Hepatocyte (in vitro differentiated cells): ENCODE measurements around the gene KCNH3. TPM values are rescaled to one million over a fixed set of nuclear protein-coding genes. Genes with fewer than 3 reads are reported as not detected.

Source experiments
- DNase-seq: peaks from one replicate; pipeline ENCODE4 v3.0.0-alpha.2; 2016; ENCODE audit warnings: low spot score
- H2AFZ ChIP-seq: fragments of 200-600 bp; sonication (generic); 2 replicates; pipeline ENCODE4 v1.6.0; 2016; ENCODE audit warnings: antibody characterized with exemption, mild to moderate bottlenecking
- H3K27ac ChIP-seq: fragments of 200-600 bp; sonication (generic); 2 replicates; pipeline ENCODE4 v1.5.1; 2016; ENCODE audit warnings: mild to moderate bottlenecking
- H3K27me3 ChIP-seq: fragments of 200-600 bp; sonication (generic); 2 replicates; pipeline ENCODE4 v1.6.1; 2016
- H3K36me3 ChIP-seq: fragments of 200-600 bp; sonication (generic); replicated peaks from 2 replicates; pipeline ENCODE4 v1.5.1; 2016; ENCODE audit warnings: low read depth; ENCODE audit not compliant: insufficient read depth
- H3K4me1 ChIP-seq: fragments of 200-600 bp; sonication (generic); 2 replicates; pipeline ENCODE4 v1.5.1; 2016; ENCODE audit warnings: mild to moderate bottlenecking, moderate library complexity; ENCODE audit not compliant: insufficient read depth
- H3K4me2 ChIP-seq: fragments of 200-600 bp; sonication (generic); 2 replicates; pipeline ENCODE4 v1.6.0; 2016
- H3K4me3 ChIP-seq: fragments of 200-600 bp; sonication (generic); 2 replicates; pipeline ENCODE4 v1.5.1; 2016; ENCODE audit warnings: mild to moderate bottlenecking
- H3K79me2 ChIP-seq: fragments of 200-600 bp; sonication (generic); 2 replicates; pipeline ENCODE4 v1.6.0; 2017; ENCODE audit warnings: mild to moderate bottlenecking
- H3K9me2 ChIP-seq: fragments of 200-600 bp; sonication (generic); replicated peaks from 2 replicates; pipeline ENCODE4 v1.6.0; 2017; ENCODE audit warnings: mild to moderate bottlenecking; ENCODE audit not compliant: insufficient read depth
- H3K9me3 ChIP-seq: fragments of 200-600 bp; sonication (generic); 2 replicates; pipeline ENCODE4 v1.5.1; 2016; ENCODE audit warnings: low read depth, mild to moderate bottlenecking
- H4K20me1 ChIP-seq: fragments of 200-600 bp; sonication (generic); 2 replicates; pipeline ENCODE4 v1.6.0; 2016; ENCODE audit warnings: mild to moderate bottlenecking; ENCODE audit not compliant: insufficient read depth, poor library complexity, severe bottlenecking
- EZH2 ChIP-seq: fragments of 200-600 bp; sonication (generic); IDR thresholded peaks from 2 replicates; pipeline ENCODE4 v1.6.1; 2016; ENCODE audit warnings: antibody characterized with exemption, mild to moderate bottlenecking, borderline replicate concordance
- EZH2phosphoT487 ChIP-seq: fragments of 200-600 bp; sonication (generic); IDR thresholded peaks from one replicate; pipeline ENCODE4 v1.6.1; 2018; ENCODE audit warnings: antibody characterized with exemption, mild to moderate bottlenecking, low read depth, moderate library complexity; ENCODE audit not compliant: unreplicated experiment, severe bottlenecking
- WGBS: methylation state at CpG from one replicate; pipeline ENCODE4 v1.1.6; 2016; ENCODE audit warnings: low lambda C conversion rate; ENCODE audit errors: missing lambda C conversion rate; 5-methylcytosine and 5-hydroxymethylcytosine counted together
- polyA plus RNA-seq: library from polyadenylated mRNA; unstranded; fragments of >200 nt; fragmentation: Nextera tagmentation; extraction: Ambion mirVana; gene quantifications from 2 replicates; pipeline ENCODE4 v1.2.1, GENCODE V29; 2016
- total RNA-seq: library from RNA; depleted of rRNA; stranded (reverse); fragments of >200 nt; gene quantifications from 2 replicates; pipeline ENCODE4 v1.2.3, GENCODE V29; 2014
- TF ChIP-seq, protein P1 (sequence below): fragments of 200-600 bp; sonication (generic); IDR thresholded peaks from 2 replicates; pipeline ENCODE4 v1.5.1; 2016; ENCODE audit warnings: antibody characterized with exemption, mild to moderate bottlenecking; ENCODE audit not compliant: poor library complexity

KCNH3 gene
- total and polyA plus RNA-seq, 2 experiments from 2014 or later, result 0.30 to 1.1 TPM

DNA sequence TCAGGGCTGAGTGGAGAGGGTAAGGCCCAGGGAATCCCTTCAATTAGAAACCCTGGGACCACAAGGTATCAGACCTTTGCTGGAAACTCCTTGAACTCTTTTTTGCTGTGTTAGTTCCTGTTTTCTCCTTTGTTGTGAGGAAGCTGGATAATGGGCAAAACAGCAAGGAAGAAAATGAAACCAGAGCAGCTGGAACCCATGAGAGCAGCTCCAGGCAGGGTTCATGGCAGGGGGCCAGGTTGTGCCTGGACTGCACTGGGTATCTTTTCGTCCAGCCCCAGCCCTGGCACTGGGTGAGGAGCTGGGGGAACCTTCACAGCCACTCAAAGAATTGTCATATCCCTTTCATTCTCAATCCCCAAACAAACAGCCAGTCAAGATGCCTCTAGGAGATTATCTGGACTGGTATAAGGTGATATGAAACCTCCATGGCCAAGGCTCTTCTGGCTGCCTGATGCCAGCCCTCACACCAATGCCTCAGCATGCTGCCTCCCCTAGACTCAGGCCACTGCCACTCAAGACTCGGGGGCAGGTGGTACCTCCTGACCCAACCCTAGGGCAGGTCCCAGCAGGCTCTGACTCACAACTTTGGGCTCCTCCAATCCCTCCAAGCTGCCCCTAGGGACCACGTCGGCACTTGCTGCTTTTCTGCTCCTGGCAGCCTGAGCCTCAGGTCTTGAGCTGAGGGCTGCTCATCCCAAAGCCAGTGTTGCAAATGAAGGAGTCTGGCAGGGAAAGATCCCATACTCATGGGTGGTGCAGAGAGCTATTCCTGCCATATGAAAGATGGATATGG, 50.1 kb downstream of the KCNH3 start:
- Histone ChIP-seq H3K27me3 (no peaks in the 10 kb centered on the region), H3K27ac (no peak overlapping the region), H3K4me2 (no peak overlapping the region), H4K20me1 (no peaks in the 10 kb centered on the region), H3K4me1 (no peaks in the 10 kb centered on the region), H3K79me2 (no peaks in the 10 kb centered on the region), H3K36me3 (no peaks in the 10 kb centered on the region), H3K9me3 (no peaks in the 10 kb centered on the region), H2AFZ (no peak overlapping the region), H3K9me2 (no peaks in the 10 kb centered on the region), H3K4me3 (no peak overlapping the region)
- no peak for TF ChIP-seq EZH2
- TF ChIP-seq, protein P1, sequence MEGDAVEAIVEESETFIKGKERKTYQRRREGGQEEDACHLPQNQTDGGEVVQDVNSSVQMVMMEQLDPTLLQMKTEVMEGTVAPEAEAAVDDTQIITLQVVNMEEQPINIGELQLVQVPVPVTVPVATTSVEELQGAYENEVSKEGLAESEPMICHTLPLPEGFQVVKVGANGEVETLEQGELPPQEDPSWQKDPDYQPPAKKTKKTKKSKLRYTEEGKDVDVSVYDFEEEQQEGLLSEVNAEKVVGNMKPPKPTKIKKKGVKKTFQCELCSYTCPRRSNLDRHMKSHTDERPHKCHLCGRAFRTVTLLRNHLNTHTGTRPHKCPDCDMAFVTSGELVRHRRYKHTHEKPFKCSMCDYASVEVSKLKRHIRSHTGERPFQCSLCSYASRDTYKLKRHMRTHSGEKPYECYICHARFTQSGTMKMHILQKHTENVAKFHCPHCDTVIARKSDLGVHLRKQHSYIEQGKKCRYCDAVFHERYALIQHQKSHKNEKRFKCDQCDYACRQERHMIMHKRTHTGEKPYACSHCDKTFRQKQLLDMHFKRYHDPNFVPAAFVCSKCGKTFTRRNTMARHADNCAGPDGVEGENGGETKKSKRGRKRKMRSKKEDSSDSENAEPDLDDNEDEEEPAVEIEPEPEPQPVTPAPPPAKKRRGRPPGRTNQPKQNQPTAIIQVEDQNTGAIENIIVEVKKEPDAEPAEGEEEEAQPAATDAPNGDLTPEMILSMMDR, result no peak
- TF ChIP-seq EZH2phosphoT487, result no peak
- no peak for DNase-seq
- WGBS, result 86% methylated on average over 4 of the region's 4 CpGs

DNA sequence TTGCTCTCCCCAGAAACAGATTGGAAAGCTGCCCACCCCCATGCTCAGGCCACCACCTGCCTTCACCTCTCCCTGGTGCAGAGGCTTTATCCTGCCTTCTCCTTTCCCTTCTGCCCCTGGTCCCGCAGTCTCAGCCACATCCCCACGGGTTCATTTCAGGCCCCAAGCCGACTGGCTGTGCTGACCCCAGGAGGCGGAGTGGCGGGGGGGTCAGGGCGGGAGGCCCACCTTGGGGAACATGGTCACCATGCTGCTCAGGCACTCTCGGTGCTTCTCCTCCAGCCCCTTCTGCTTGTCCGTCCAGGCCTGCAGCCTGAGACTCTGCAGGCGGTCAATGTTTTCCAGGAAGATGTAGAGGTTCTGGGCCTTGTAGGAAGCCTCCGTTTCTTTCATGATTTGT, 59.7 kb downstream of the KCNH3 start:
- Histone ChIP-seq H3K4me3 (no peak overlapping the region), H3K4me2 (no peak overlapping the region), H3K36me3 (no peaks in the 10 kb centered on the region), H3K27me3 (no peaks in the 10 kb centered on the region), H3K27ac (no peak overlapping the region), H3K9me3 (no peaks in the 10 kb centered on the region), H3K79me2 (no peaks in the 10 kb centered on the region), H2AFZ (no peak overlapping the region), H3K9me2 (no peaks in the 10 kb centered on the region), H3K4me1 (no peaks in the 10 kb centered on the region), H4K20me1 (no peaks in the 10 kb centered on the region)
- TF ChIP-seq, protein P1, result no peak
- TF ChIP-seq EZH2phosphoT487 (no peak), EZH2 (no peak)
- no peak for DNase-seq
- 93% methylated on average over 10 of the region's 10 CpGs for WGBS

DNA sequence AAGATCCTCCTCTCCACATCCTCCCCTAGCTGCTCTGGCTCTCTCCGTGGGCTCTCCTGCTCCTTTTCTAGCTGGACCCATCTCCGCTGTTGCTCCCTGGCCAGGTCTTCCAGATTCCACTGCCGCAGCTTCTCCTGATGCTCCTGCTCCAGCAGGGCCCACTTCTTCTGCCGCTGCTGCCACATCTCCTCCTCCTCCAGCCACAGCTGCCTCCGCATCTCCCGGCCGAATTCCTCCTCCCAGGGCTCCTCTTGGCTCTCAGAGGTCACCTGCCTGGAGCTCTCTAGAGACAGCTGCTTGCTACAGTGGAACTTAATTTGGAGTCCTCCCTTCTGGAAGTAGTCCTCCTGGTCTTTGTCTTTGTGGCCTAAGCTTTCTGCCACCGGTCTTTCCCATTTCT, 61.1 kb downstream of the KCNH3 start:
- H3K4me1 ChIP-seq, result no peaks in the 10 kb centered on the region
- H3K36me3 ChIP-seq, result no peaks in the 10 kb centered on the region
- H2AFZ ChIP-seq, result no peak overlapping the region
- no peak overlapping the region for H3K4me2 ChIP-seq
- no peaks in the 10 kb centered on the region for H4K20me1 ChIP-seq
- no peaks in the 10 kb centered on the region for H3K9me2 ChIP-seq
- no peaks in the 10 kb centered on the region for H3K27me3 ChIP-seq
- no peak overlapping the region for H3K4me3 ChIP-seq
- H3K27ac ChIP-seq, result no peak overlapping the region
- no peaks in the 10 kb centered on the region for H3K9me3 ChIP-seq
- no peak for DNase-seq
- H3K79me2 ChIP-seq, result no peaks in the 10 kb centered on the region
- TF ChIP-seq EZH2phosphoT487 (no peak), EZH2 (no peak)
- TF ChIP-seq, protein P1, result no peak
- WGBS, result 97% methylated on average over 8 of the region's 8 CpGs

DNA sequence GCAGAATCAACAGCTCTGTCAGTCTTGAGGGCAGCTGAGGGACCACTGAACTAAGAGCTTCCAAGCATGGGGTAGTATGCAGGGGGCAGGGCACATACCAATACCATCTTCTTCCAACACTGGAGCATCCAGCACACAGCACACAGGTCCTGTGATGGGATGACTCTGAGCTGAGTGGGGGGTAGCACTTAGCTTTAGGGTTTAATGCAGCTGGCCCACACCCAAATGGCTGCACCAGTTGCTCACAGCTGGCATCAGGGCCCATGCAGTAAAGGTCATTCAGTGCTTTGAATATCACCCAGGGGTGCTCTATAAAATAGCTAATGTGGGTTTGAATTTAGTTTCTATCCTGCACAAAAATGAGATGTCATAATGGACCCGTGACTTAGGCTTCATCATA, 64.9 kb downstream of the KCNH3 start:
- Histone ChIP-seq H3K79me2 (no peaks in the 10 kb centered on the region), H3K4me1 (no peaks in the 10 kb centered on the region), H3K36me3 (no peaks in the 10 kb centered on the region), H2AFZ (no peak overlapping the region), H3K9me3 (no peaks in the 10 kb centered on the region), H3K27ac (no peak overlapping the region), H4K20me1 (no peaks in the 10 kb centered on the region), H3K9me2 (no peaks in the 10 kb centered on the region), H3K4me2 (no peak overlapping the region), H3K4me3 (no peak overlapping the region), H3K27me3 (no peaks in the 10 kb centered on the region)
- DNase-seq, result no peak
- 90% methylated on average over 1 of the region's 1 CpG for WGBS
- TF ChIP-seq EZH2phosphoT487 (no peak), EZH2 (no peak)
- TF ChIP-seq, protein P1, result no peak
